RPMI8226 (cell line): ENCODE data around the gene CETN1.

Experiments used
- DNase-seq: peaks from one replicate; pipeline ENCODE4 v3.0.0-alpha.2; 2015

The CETN1 gene

GRCh38 chr18:580154-580553, at the start of gene CETN1:
CETN1 (plus strand) TSS chr18:580380; CDS start chr18:580409, 29 bp downstream.
- DNase-seq = no peak

- no peak for DNase-seq
Observed at GRCh38 chr18:532018-532417, 48.2 kb upstream of the CETN1 start.

GRCh38 chr18:532632-533031, 47.5 kb upstream of the CETN1 start:
- no peak for DNase-seq

GRCh38 chr18:533995-534601, 46.1 kb upstream of the CETN1 start:
- no peak for DNase-seq

- DNase-seq = no peak
Observed at GRCh38 chr18:543447-544078, 36.6 kb upstream of the CETN1 start.

GRCh38 chr18:549967-550366, 30.2 kb upstream of the CETN1 start:
- no peak for DNase-seq

GRCh38 chr18:551404-552061, 28.6 kb upstream of the CETN1 start:
- DNase-seq = no peak

- DNase-seq = no peak
Observed at GRCh38 chr18:555705-556457, 24.3 kb upstream of the CETN1 start.

- DNase-seq = no peak
Observed at GRCh38 chr18:564708-565561, 15.2 kb upstream of the CETN1 start.

GRCh38 chr18:565562-566061, 14.6 kb upstream of the CETN1 start:
- no peak for DNase-seq

GRCh38 chr18:567122-567521, 13.1 kb upstream of the CETN1 start:
- no peak for DNase-seq

- no peak for DNase-seq
Observed at GRCh38 chr18:568731-569130, 11.4 kb upstream of the CETN1 start.

GRCh38 chr18:570256-570655, 9.9 kb upstream of the CETN1 start:
- DNase-seq = no peak

GRCh38 chr18:570697-571096, 9.5 kb upstream of the CETN1 start:
- DNase-seq = no peak

GRCh38 chr18:572091-572830, 7.9 kb upstream of the CETN1 start:
- DNase-seq = no peak

- DNase-seq = no peak
Observed at GRCh38 chr18:572831-573289, 7.3 kb upstream of the CETN1 start.

GRCh38 chr18:573385-573784, 6.8 kb upstream of the CETN1 start:
- no peak for DNase-seq

- no peak for DNase-seq
Observed at GRCh38 chr18:574149-574860, 5.9 kb upstream of the CETN1 start.

GRCh38 chr18:574865-575645, 5.1 kb upstream of the CETN1 start:
- no peak for DNase-seq

- DNase-seq = no peak
Observed at GRCh38 chr18:576924-577323, 3.3 kb upstream of the CETN1 start.
